H1 (cell line): ENCODE data around the gene SUGP1. TPM values are rescaled to one million over a fixed set of nuclear protein-coding genes. Genes with fewer than 3 reads are reported as not detected.

Source experiments
- ASH2L ChIP-seq: fragments of 200-600, 300-600 bp; sonication (generic); IDR thresholded peaks from one replicate; pipeline ENCODE4 v1.7.1; 2017; ENCODE audit warnings: low read length
- CTBP2 ChIP-seq: IDR thresholded peaks from 2 replicates; pipeline ENCODE4 v1.7.0; 2011; ENCODE audit warnings: borderline replicate concordance, mild to moderate bottlenecking, moderate library complexity, mixed read lengths, low read length; ENCODE audit not compliant: insufficient read depth, insufficient read length
- CTCF ChIP-seq, 3 experiments: IDR thresholded peaks; 1 replicate in 2 of 3; 2 replicates in 1 of 3; pipeline versions ENCODE4 v1.5.1 to v1.6.1; 2011; ENCODE audit warnings: low read length in 3 of 3, mild to moderate bottlenecking in 3 of 3, inconsistent platforms in 2 of 3, low read depth in 1 of 3, moderate library complexity in 1 of 3; ENCODE audit not compliant: insufficient read depth in 1 of 3; ENCODE audit errors: control extremely low read depth in 1 of 3
- EP300 ChIP-seq, 2 experiments: IDR thresholded peaks; 1 replicate in 1 of 2; 2 replicates in 1 of 2; pipeline ENCODE4 v1.6.1; 2011 to 2012; ENCODE audit warnings: low read depth in 2 of 2, low read length in 2 of 2, mild to moderate bottlenecking in 2 of 2, borderline replicate concordance in 1 of 2, inconsistent platforms in 1 of 2, moderate library complexity in 1 of 2
- GABPA ChIP-seq: IDR thresholded peaks from 2 replicates; pipeline ENCODE4 v1.6.1; 2011; ENCODE audit warnings: mild to moderate bottlenecking, low read length, moderate library complexity, borderline replicate concordance; ENCODE audit not compliant: insufficient read depth
- JUND ChIP-seq: IDR thresholded peaks from 2 replicates; pipeline ENCODE4 v1.6.1; 2011; ENCODE audit warnings: mild to moderate bottlenecking, improper control_type of control experiment, low read length
- KDM4A ChIP-seq: IDR thresholded peaks from one replicate; pipeline ENCODE4 v1.7.1; 2012; ENCODE audit warnings: low read depth, mild to moderate bottlenecking, moderate library complexity, low read length, inconsistent platforms; ENCODE audit not compliant: severe bottlenecking
- NANOG ChIP-seq: IDR thresholded peaks from 2 replicates; pipeline ENCODE4 v1.6.1; 2011; ENCODE audit warnings: low read length, low read depth, mild to moderate bottlenecking, inconsistent platforms; ENCODE audit not compliant: insufficient read depth, poor library complexity, severe bottlenecking
- RBBP5 ChIP-seq: IDR thresholded peaks from 2 replicates; pipeline ENCODE4 v1.7.1; 2012; ENCODE audit warnings: low read depth, mild to moderate bottlenecking, inconsistent platforms, low read length, moderate library complexity, borderline replicate concordance
- RNF2 ChIP-seq: fragments of 200-900, 300-1000 bp; sonication (generic); IDR thresholded peaks from 2 replicates; pipeline ENCODE4 v1.7.1; 2016; ENCODE audit warnings: borderline replicate concordance, low read depth, mild to moderate bottlenecking, antibody characterized with exemption, low read length; ENCODE audit not compliant: poor library complexity, severe bottlenecking; ENCODE audit errors: missing control alignments
- SAP30 ChIP-seq: fragments of 300-600 bp; sonication (generic); IDR thresholded peaks from 2 replicates; pipeline ENCODE4 v1.7.1; 2012; ENCODE audit warnings: low read length, moderate library complexity, mild to moderate bottlenecking, inconsistent platforms; ENCODE audit not compliant: insufficient read depth, insufficient replicate concordance
- TAF7 ChIP-seq: optimal IDR thresholded peaks from 2 replicates; pipeline ENCODE3; 2011; ENCODE audit warnings: low read depth, mild to moderate bottlenecking, inconsistent platforms, low read length, moderate library complexity, borderline replicate concordance
- YY1 ChIP-seq: IDR thresholded peaks from 2 replicates; pipeline ENCODE4 v1.6.1; 2011; ENCODE audit warnings: low read depth, mild to moderate bottlenecking, low read length
- polyA plus RNA-seq, 7 experiments: library from polyadenylated mRNA; depleted of rRNA in 3 of 7; stranded (reverse) in 5 of 7; unstranded in 2 of 7; fragments of >200 nt in 5 of 7; fragments of 200-250 nt in 2 of 7; gene quantifications; 1 replicate in 5 of 7; 2 replicates in 1 of 7; 4 replicates in 1 of 7; pipeline versions ENCODE4 v1.2.1 to v1.2.3, GENCODE V29; 2011 to 2013; ENCODE audit warnings: missing spikeins in 2 of 7, mixed read lengths in 2 of 7
- total RNA-seq: library from RNA; stranded (reverse); fragmentation: NEBNext Ultra II Directional; extraction: Animal tissue kit (Norgen Biotek cat#: 25700); gene quantifications from 2 replicates; pipeline ENCODE4 v1.2.1, GENCODE V29; 2021
- TF ChIP-seq, protein P1 (sequence below): IDR thresholded peaks from 2 replicates; pipeline ENCODE4 v1.6.1; 2012; ENCODE audit warnings: inconsistent platforms
- TF ChIP-seq, protein P2 (sequence below): IDR thresholded peaks from 2 replicates; pipeline ENCODE4 v1.6.1; 2011; ENCODE audit warnings: low read depth, mild to moderate bottlenecking, low read length; ENCODE audit not compliant: insufficient read depth
- TF ChIP-seq, protein P3 (sequence below): IDR thresholded peaks from 2 replicates; pipeline ENCODE4 v1.6.1; 2012; ENCODE audit warnings: inconsistent platforms

The SUGP1 gene
- total and polyA plus RNA-seq, 2 of the 8 experiments (the other 6 are each of a cell fraction or from before 2014, with no cell fraction given): 38.5 to 65.2 TPM

DNA sequence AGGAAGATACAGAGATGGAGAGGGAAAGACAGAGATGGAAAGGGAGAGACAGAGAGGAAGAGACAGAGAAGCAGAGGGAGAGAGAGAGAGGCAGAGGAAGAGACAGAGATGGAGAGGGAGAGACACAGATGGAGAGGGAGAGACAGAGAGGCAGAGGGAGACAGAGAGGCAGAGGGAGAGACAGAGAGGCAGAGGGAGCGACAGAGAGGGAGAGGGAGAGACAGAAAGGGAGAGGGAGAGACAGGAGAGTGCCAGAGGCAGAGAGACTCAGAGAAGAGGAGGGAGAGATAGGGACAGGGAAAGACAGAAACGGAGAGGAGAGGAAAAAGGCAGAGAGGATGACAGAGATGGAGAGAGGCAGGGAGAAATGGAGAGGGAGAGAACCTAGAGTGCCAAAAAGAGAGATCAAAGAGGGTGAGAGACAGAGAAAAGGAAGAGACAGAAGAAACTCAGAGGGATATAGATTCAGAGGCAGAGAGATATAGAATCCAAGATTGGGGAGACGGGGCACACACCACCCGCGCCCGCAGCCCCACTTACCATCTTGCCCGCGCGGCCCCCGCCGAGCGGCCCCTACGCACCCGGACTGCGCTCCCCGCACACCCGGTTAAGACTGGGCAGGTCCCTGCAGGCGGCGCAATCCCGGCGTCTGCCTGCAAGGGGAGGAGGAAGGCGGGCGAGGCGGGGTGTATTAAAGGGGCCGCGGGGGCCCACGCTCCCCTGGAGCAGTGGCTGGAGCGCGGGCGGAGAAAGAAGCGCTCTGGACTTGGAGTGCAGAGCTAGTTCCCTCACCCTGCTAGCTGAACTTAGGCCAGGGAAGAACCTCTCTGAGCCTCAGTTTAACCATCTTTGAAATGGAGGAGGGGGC lies 57.9 kb downstream of the SUGP1 start (continued):
- TF ChIP-seq EP300 (IDR thresholded peaks at IDR 0.05; ENCODE audit: borderline replicate concordance in 1 of 2, low read depth in 2 of 2, low read length in 2 of 2) (no peak), JUND (no peak), KDM4A (peak; percentile 40), RBBP5 (0 out of 2 replicates have a peak, but pooled peaks have one; percentile 33), GABPA (no peak), SAP30 (no peak), RNF2 (no peak), NANOG (no peak), CTBP2 (no peak), ASH2L (no peak), YY1 (0 out of 2 replicates have a peak, but pooled peaks have one; percentile 13), TAF7 (no peak), CTCF (IDR thresholded peaks at IDR 0.05; ENCODE audit: control extremely low read depth in 1 of 3, insufficient read depth in 1 of 3, low read depth in 1 of 3, low read length in 3 of 3) (peak; percentile 34 to 61 (median 49))
- TF ChIP-seq, protein P1, sequence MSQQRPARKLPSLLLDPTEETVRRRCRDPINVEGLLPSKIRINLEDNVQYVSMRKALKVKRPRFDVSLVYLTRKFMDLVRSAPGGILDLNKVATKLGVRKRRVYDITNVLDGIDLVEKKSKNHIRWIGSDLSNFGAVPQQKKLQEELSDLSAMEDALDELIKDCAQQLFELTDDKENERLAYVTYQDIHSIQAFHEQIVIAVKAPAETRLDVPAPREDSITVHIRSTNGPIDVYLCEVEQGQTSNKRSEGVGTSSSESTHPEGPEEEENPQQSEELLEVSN: no peak
- TF ChIP-seq, protein P2, sequence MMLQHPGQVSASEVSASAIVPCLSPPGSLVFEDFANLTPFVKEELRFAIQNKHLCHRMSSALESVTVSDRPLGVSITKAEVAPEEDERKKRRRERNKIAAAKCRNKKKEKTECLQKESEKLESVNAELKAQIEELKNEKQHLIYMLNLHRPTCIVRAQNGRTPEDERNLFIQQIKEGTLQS: no peak
- TF ChIP-seq, protein P3, sequence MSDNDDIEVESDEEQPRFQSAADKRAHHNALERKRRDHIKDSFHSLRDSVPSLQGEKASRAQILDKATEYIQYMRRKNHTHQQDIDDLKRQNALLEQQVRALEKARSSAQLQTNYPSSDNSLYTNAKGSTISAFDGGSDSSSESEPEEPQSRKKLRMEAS: no peak
